ENCODE measurements around the gene THG1L. TPM values are rescaled to one million over a fixed set of nuclear protein-coding genes. Genes with fewer than 3 reads are reported as not detected.

Gene THG1L
- total RNA-seq, 6 donors from 2014 or later = 2.1 to 12.6 (median 9.1) TPM

DNA sequence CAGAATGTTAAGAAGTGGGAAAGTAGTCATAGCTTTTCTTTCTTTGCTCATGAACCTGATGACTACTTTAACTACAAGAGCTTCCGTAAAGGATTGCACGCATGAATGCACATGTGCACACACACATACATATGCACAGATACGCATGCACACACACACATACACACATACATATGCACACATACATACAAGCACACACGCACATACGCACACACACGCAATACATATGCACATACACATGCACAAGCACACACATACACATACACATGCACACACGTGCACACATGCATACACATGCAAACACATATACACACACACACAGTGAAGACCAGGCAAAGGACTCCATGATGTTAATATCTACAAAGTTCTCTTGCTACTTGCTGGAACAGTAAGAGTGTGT lies 35.2 kb downstream of the THG1L start:
- Histone ChIP-seq H3K36me3 (no peaks in the 10 kb centered on the region), H3K9me3 (no peaks in the 10 kb centered on the region), H3K27me3 (no peaks in the 10 kb centered on the region), H3K27ac (no peak overlapping the region), H3K4me1 (no peaks in the 10 kb centered on the region), H3K4me3 (no peak overlapping the region)
- TF ChIP-seq EP300 (IDR thresholded peaks at IDR 0.05) = no peak
- TF ChIP-seq POLR2A (IDR thresholded peaks at IDR 0.05) = no peak
- no peak for TF ChIP-seq CTCF (IDR thresholded peaks at IDR 0.05)
- no peak for TF ChIP-seq POLR2AphosphoS5 (IDR thresholded peaks at IDR 0.05)
- WGBS, 2 donors = 95 to 97% methylated on average over 7 of the region's 7 CpGs
- no peak for DNase-seq
- ATAC-seq (ENCODE audit: low FRiP score in 2 of 2) = no peak

DNA sequence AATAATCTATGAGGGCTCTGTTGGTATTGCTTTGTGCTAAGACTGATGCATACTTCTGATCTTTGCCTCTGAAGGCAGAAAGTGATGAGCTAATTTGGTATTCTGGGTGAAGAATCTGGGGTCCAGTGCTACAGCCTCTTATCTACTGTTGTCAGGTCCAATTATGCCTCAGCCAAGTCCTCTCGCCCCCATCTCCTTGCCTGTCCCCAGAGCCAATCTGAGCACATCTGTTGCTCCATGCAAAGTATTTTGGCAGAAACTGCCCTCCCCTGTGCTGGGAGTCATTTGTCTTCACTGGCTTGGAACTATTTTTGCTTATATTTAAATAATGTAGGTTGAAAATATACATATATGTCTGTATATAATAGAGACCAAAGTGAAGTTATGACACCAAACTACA lies 35.7 kb downstream of the THG1L start:
- Histone ChIP-seq H3K9me3 (no peaks in the 10 kb centered on the region), H3K36me3 (no peaks in the 10 kb centered on the region), H3K27me3 (no peaks in the 10 kb centered on the region), H3K27ac (no peak overlapping the region), H3K4me1 (no peaks in the 10 kb centered on the region), H3K4me3 (no peak overlapping the region)
- no peak for TF ChIP-seq POLR2A (IDR thresholded peaks at IDR 0.05)
- TF ChIP-seq POLR2AphosphoS5 (IDR thresholded peaks at IDR 0.05) = no peak
- TF ChIP-seq EP300 (IDR thresholded peaks at IDR 0.05) = no peak
- TF ChIP-seq CTCF (IDR thresholded peaks at IDR 0.05) = no peak
- no peak for DNase-seq
- no peak for ATAC-seq (ENCODE audit: low FRiP score in 2 of 2)
- 76 to 92% methylated on average over 1 of the region's 1 CpG for WGBS, 2 donors

- WGBS, 2 donors = 61 to 100% methylated on average over 2 to 3 of the region's 3 CpGs
- Histone ChIP-seq H3K9me3 (no peaks in the 10 kb centered on the region), H3K27ac (no peak overlapping the region), H3K27me3 (no peaks in the 10 kb centered on the region), H3K4me1 (no peaks in the 10 kb centered on the region), H3K36me3 (no peaks in the 10 kb centered on the region), H3K4me3 (no peak overlapping the region)
- TF ChIP-seq CTCF (IDR thresholded peaks at IDR 0.05) (no peak), EP300 (IDR thresholded peaks at IDR 0.05) (no peak), POLR2AphosphoS5 (IDR thresholded peaks at IDR 0.05) (no peak), POLR2A (IDR thresholded peaks at IDR 0.05) (no peak)
- ATAC-seq (ENCODE audit: low FRiP score in 2 of 2) (no peak), DNase-seq (no peak)
These were observed 36.5 kb downstream of the THG1L start for GRCh38 chr5:157767689-157768088.

- no peaks in the 10 kb centered on the region for H3K27me3 ChIP-seq
- ATAC-seq (ENCODE audit: low FRiP score in 2 of 2) (no peak), DNase-seq (no peak)
- WGBS, 2 donors = 91 to 96% methylated on average over 4 of the region's 4 CpGs
- H3K4me3 ChIP-seq = no peak overlapping the region
- H3K4me1 ChIP-seq = no peaks in the 10 kb centered on the region
- H3K27ac ChIP-seq = no peak overlapping the region
- TF ChIP-seq POLR2AphosphoS5 (IDR thresholded peaks at IDR 0.05) = no peak
- no peak for TF ChIP-seq EP300 (IDR thresholded peaks at IDR 0.05)
- TF ChIP-seq POLR2A (IDR thresholded peaks at IDR 0.05) = no peak
- no peak for TF ChIP-seq CTCF (IDR thresholded peaks at IDR 0.05)
- no peaks in the 10 kb centered on the region for H3K36me3 ChIP-seq
- H3K9me3 ChIP-seq = no peaks in the 10 kb centered on the region
These were observed 39.4 kb downstream of the THG1L start for GRCh38 chr5:157770665-157771064.

DNA sequence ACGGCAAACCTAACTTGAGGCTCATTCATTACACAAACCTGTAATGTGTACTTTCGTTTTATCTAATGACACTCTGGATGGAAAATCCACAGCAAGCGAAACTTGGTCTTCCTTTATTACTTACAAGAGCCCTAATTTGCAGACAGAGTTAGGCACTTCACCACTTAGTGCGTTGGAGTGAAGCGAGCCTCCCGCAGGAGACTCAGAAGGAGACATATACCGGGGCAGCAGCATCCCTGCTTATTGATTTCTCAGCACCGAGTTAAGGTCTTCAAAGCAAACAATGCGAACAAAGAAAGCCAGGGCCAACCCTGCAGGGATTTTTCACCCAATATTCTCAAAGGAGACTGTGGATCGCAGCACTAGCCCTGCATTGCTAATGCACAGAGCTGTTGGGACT lies 40.9 kb downstream of the THG1L start:
- Histone ChIP-seq H3K4me1 (no peaks in the 10 kb centered on the region), H3K27me3 (no peaks in the 10 kb centered on the region), H3K27ac (no peak overlapping the region), H3K36me3 (no peaks in the 10 kb centered on the region), H3K9me3 (no peaks in the 10 kb centered on the region), H3K4me3 (no peak overlapping the region)
- DNase-seq = no peak
- no peak for TF ChIP-seq EP300 (IDR thresholded peaks at IDR 0.05)
- TF ChIP-seq CTCF (IDR thresholded peaks at IDR 0.05) = no peak
- no peak for TF ChIP-seq POLR2A (IDR thresholded peaks at IDR 0.05)
- WGBS, 2 donors = 80% methylated on average over 10 of the region's 10 CpGs
- ATAC-seq (ENCODE audit: low FRiP score in 2 of 2) = no peak

Measured in upper lobe of left lung (tissue), 6 donors.